LNCaP clone FGC (cell line): ENCODE results near the gene CMBL.

Experiments used
- DNase-seq: peaks from one replicate; pipeline ENCODE4 v3.0.0-alpha.2; 2011; ENCODE audit warnings: low read depth
- H3K4me3 ChIP-seq: 2 replicates; pipeline ENCODE4 v1.5.1; 2011; ENCODE audit warnings: mild to moderate bottlenecking, low read depth, low read length, control low read depth
- CTCF ChIP-seq: IDR thresholded peaks from 2 replicates; pipeline ENCODE4 v1.5.1; 2012; ENCODE audit warnings: mild to moderate bottlenecking; ENCODE audit not compliant: control insufficient read depth, insufficient read depth; ENCODE audit errors: extremely low read depth

CMBL gene

GRCh38 chr5:10307206-10308148 is at the start of gene CMBL:
CMBL (minus strand) TSS chr5:10307902; CDS start chr5:10290762, 17,140 bp downstream.
- DNase-seq, result no peak
- H3K4me3 ChIP-seq, result peak within 1 kb of the TSS; percentile 57
- TF ChIP-seq CTCF, result no peak

GRCh38 chr5:10355071-10355889 is 47.6 kb upstream of the CMBL start:
- H3K4me3 ChIP-seq, result peak overlapping the region; percentile 88
- DNase-seq, result no peak
- no peak for TF ChIP-seq CTCF

GRCh38 chr5:10354048-10354872 is 46.6 kb upstream of the CMBL start:
- H3K4me3 ChIP-seq, result peak overlapping the region; percentile 88
- DNase-seq, result no peak
- TF ChIP-seq CTCF, result no peak

GRCh38 chr5:10353241-10354047 is 45.7 kb upstream of the CMBL start, which contains the start of gene MARCHF6:
MARCHF6 (plus strand) TSS chr5:10353695; CDS start chr5:10353899, 204 bp downstream.
- no peak for TF ChIP-seq CTCF
- DNase-seq, result peak; percentile 90
- H3K4me3 ChIP-seq, result peak within 1 kb of the TSS; percentile 88

- DNase-seq, result no peak
- no peak for TF ChIP-seq CTCF
- H3K4me3 ChIP-seq, result peak overlapping the region; percentile 88
Measured at GRCh38 chr5:10352430-10353240, 44.9 kb upstream of the CMBL start.
